Lower leg skin (tissue), 4 donors: ENCODE data around the gene RALGDS. TPM values are rescaled to one million over a fixed set of nuclear protein-coding genes. Genes with fewer than 3 reads are reported as not detected.

ENCODE experiments used
- DNase-seq, 2 donors: peaks; one replicate each; pipeline ENCODE4 v3.0.0-alpha.2; 2019; ENCODE audit warnings: low spot score in 2 of 2
- H3K4me3 ChIP-seq: fragments of 200-600 bp; sonication (generic); 2 replicates; pipeline ENCODE4 v1.5.1; 2017; ENCODE audit warnings: mild to moderate bottlenecking, low read depth; ENCODE audit not compliant: poor library complexity, severe bottlenecking
- POLR2A ChIP-seq, 2 donors: fragments of 450-650 bp; IDR thresholded peaks; one replicate each; pipeline ENCODE4 v1.6.1; 2016 to 2017; ENCODE audit warnings: antibody characterized with exemption in 2 of 2, mild to moderate bottlenecking in 1 of 2, moderate library complexity in 1 of 2
- WGBS, 2 donors: methylation state at CpG; one replicate each; pipeline ENCODE4 v1.1.5; 2018; 5-methylcytosine and 5-hydroxymethylcytosine counted together
- intact Hi-C: fragments of 100-400 bp; cut with DNase I; formaldehyde crosslinking; loops from one replicate; pipeline ENCODE4 v1.15.0; 2023; ENCODE audit warnings: low total_unique reads
- total RNA-seq, 4 donors: library from RNA; depleted of rRNA; stranded (reverse); fragments of >200 nt; gene quantifications; one replicate each; pipeline ENCODE4 v1.1.0, GENCODE V29; 2016
- TF ChIP-seq, protein P1 (sequence below), 3 donors: fragments of 450-650 bp; IDR thresholded peaks; one replicate each; pipeline ENCODE4 v1.5.1; 2016; ENCODE audit warnings: antibody characterized with exemption in 3 of 3, mild to moderate bottlenecking in 3 of 3, moderate library complexity in 2 of 3

Gene RALGDS
- total RNA-seq, 4 donors from 2014 or later = 95.0 to 176 (median 123) TPM

DNA sequence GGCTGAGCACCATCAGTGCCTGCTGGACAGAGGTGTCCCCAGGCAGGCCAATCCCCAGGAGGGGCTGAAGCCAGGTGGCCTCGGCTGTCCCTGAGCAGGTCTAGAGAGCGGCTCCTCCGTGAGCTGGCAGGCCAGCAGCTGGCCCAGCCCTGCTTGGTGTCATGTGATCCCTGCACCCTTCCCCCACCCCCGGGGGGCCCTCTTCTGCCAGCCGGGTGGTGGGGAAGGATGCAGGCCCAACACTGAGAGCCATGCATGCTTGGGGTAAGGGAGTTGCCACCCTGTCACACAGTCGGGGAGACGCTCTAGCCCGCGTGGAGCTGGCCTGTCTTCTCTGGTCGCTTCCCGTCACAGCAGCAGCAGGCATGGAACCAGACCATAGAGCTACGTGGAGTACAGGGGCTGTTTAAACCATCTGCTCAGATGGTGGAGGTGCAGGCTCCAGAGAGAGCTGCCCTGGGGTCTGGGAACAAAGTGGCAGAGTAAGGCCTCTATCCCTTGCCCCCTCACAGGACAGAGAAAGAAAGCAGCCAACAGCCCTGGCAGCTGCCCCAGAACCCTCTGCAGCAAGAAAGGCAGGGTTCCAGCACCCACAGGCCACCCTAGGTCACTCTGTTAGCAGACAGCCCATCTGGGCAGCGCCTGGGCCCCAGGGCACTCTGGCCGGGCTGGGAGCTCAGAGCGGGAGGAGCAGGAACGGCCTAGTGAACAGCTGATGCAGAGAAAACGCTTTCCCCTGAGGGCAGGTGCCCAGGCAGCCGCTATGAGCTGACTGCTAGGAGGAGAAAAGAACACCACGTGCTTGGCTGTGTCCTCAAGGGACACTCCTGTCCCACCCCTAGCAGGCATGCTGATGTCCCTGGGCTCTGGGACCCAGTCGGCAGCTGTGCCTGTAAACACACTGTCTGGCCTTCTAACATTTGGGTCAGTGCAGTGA lies 6.8 kb downstream of the RALGDS start:
- H3K4me3 ChIP-seq = no peak overlapping the region
- 11 to 16% methylated on average over 5 to 12 of the region's 20 CpGs for WGBS, 2 donors
- TF ChIP-seq, protein P1, sequence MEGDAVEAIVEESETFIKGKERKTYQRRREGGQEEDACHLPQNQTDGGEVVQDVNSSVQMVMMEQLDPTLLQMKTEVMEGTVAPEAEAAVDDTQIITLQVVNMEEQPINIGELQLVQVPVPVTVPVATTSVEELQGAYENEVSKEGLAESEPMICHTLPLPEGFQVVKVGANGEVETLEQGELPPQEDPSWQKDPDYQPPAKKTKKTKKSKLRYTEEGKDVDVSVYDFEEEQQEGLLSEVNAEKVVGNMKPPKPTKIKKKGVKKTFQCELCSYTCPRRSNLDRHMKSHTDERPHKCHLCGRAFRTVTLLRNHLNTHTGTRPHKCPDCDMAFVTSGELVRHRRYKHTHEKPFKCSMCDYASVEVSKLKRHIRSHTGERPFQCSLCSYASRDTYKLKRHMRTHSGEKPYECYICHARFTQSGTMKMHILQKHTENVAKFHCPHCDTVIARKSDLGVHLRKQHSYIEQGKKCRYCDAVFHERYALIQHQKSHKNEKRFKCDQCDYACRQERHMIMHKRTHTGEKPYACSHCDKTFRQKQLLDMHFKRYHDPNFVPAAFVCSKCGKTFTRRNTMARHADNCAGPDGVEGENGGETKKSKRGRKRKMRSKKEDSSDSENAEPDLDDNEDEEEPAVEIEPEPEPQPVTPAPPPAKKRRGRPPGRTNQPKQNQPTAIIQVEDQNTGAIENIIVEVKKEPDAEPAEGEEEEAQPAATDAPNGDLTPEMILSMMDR (IDR thresholded peaks at IDR 0.05) = no peak
- no peak for TF ChIP-seq POLR2A (IDR thresholded peaks at IDR 0.05)
- intact Hi-C loops = no loop called here
- peak in 1 of 2 donors; percentile 86 for DNase-seq

DNA sequence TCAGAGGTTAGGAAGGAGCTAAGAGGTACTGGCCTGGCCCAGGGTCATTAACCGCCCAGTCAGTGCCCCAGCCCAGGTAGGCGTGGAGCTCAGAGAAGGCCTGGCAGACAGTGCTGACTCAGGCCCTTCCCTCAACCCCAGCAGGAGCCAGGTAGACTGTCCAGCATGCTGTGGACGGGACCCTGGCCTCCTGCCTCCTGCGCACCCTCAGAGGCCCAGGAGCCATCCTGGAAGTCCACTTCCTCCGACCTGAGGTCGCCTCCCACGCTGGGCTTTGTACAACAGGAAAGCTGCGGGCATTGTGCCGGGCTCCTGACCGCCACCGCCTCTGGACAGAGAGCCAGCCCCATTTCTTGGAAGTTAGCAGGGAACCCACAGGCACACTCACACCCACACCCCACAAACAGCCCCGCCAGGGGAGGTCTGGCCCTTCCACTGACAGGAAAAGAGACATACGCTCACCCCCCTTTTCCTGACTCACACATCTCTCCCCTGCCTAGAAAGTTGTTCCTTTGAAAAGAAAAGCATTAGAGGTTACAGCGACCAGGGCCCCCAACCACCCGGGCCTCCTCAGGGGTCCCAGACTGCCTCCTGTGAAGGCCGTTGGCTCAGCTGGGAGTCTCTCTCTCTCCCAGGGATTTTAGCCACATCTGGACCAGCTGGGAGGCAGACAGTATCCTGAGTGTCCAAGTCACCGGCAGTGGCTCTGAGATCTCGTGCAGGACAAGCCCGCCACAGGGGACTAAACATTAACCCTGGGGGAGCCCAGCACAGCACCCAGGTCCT lies 7.7 kb downstream of the RALGDS start:
- WGBS, 2 donors = 66 to 71% methylated on average over 15 to 18 of the region's 19 CpGs
- intact Hi-C loops = no loop called here
- TF ChIP-seq, protein P1 (IDR thresholded peaks at IDR 0.05) = no peak
- no peak for TF ChIP-seq POLR2A (IDR thresholded peaks at IDR 0.05)
- no peak overlapping the region for H3K4me3 ChIP-seq
- DNase-seq = peak in 1 of 2 donors; percentile 90

DNA sequence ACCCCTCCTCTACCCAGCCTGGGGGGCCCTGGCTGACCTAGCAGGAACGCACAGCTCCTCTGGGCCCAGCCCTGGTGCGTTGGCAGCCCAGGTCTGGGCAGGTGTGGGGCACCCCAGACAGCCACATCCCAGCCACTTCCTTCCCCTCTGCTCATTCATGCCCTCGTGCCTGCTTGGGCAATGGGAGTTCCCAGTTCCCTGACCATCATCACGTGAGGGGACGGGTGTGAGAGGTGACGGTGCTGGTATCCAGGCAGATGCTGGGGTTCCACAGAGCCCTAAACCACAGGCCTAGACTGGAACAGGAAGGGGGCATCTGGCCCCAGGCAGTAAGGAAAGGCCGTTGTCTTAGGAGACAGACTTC lies 8.4 kb downstream of the RALGDS start:
- H3K4me3 ChIP-seq = no peak overlapping the region

DNA sequence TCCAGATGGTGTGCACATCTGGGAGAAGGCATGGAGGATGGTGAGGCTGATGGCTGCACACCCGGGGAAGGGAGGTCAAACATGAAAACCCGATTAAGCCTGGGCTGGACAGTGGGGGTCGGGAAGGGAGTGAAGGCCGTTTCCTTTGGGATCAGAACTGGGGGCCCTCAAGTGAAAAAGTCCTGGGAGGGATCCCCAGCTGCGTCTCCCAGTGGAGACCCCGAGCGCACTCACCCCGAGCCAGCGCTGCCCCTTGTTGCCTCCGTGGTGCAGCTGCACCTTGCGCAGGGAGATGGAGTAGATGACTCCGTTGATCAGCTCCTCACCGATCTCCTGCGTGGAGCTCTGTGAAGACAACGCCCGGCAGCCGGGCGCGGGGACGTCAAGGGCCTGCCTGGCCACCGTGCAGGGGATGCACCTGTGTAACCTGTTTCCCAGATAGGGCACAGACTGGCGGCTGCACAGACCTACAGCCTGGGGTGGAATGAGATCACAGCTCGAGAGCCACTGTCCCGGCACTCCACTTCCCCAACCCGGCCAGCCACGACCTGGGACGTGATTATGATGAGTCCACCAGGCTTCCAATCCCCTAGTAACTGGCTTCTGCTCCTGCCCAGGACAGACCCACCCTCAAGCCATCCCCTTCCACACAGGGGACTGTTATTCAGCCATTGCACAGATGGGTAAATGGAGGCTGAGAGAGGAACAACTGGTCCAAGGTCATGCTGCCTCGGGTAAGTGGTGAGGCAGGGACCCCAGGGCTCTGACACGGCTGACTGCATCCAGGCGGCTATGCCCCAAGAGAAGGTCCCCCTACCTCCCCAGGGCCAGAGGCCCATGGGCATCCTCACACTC lies 9.0 kb downstream of the RALGDS start:
- no peak for TF ChIP-seq POLR2A (IDR thresholded peaks at IDR 0.05)
- TF ChIP-seq, protein P1 (IDR thresholded peaks at IDR 0.05) = no peak
- 74 to 84% methylated on average over 29 to 30 of the region's 30 CpGs for WGBS, 2 donors
- H3K4me3 ChIP-seq = no peak overlapping the region
- intact Hi-C loops = no loop called here
- peak in 1 of 2 donors; percentile 87 for DNase-seq

More for the DNA sequence above, 8.4 kb downstream of the RALGDS start:
- TF ChIP-seq, protein P1 (IDR thresholded peaks at IDR 0.05) = no peak
- no peak for TF ChIP-seq POLR2A (IDR thresholded peaks at IDR 0.05)
- peak; percentile 80 to 94 for DNase-seq
- intact Hi-C loops = no loop called here
- 51 to 60% methylated on average over 7 of the region's 7 CpGs for WGBS, 2 donors

DNA sequence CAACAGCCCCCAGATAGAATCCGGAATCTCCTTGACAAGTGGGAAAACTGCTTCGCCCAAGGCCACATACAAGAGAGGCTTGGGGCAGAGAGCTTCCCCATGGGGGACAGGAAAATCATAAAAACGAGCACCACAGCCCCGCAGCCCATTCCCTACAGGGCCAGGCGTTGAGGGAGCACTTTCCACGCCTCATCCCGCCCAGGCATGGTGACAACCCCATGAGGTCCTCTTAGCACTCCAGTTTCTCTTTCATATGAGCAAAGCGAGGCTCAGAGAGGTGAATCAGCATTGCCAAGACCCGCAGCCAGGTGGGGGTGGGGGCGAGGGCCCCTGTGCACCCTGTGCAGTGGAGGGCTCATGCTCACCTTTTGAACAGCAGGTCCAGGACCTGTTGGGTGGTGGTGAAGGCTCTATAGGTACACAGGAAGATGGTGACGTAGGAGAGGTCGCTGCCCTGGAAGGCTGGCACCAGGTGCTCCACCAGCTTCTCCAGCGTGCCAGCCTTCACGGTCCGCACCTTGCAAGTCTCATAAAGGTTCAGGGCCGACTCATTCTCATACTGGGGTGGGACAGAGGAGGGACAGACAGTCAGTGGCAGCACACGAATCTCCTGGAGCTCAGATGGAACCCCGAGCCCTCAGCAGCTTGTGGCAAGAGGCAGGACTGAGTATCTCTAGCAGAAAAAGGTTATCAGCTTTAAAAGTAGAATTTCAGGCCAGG lies 10.9 kb downstream of the RALGDS start:
- H3K4me3 ChIP-seq = no peak overlapping the region
- intact Hi-C loops = no loop called here
- DNase-seq = peak in 1 of 2 donors; percentile 72
- WGBS, 2 donors = 91 to 94% methylated on average over 18 of the region's 18 CpGs
- TF ChIP-seq, protein P1 (IDR thresholded peaks at IDR 0.05) = no peak
- no peak for TF ChIP-seq POLR2A (IDR thresholded peaks at IDR 0.05)
